HG02870 (cell line): ENCODE measurements around the gene PKP1.

Source experiments
- ATAC-seq: cut with Tn5 transposase; IDR thresholded peaks from one replicate; pipeline ENCODE4 v1.9.1; 2021; ENCODE audit warnings: mild to moderate bottlenecking, moderate library complexity; ENCODE audit not compliant: unreplicated experiment

The PKP1 gene

GRCh38 chr1:201277441-201277840 lies 5.9 kb upstream of the PKP1 start:
- no peak for ATAC-seq

- ATAC-seq: no peak
Observed at GRCh38 chr1:201279313-201279712, 4.0 kb upstream of the PKP1 start.

GRCh38 chr1:201280884-201281283 lies 2.4 kb upstream of the PKP1 start:
- ATAC-seq: no peak

- no peak for ATAC-seq
Observed at GRCh38 chr1:201281573-201281972, 1.7 kb upstream of the PKP1 start.

- ATAC-seq: no peak
Observed at GRCh38 chr1:201282216-201282615, 1.1 kb upstream of the PKP1 start.

GRCh38 chr1:201283836-201284553 lies 689 bp downstream of the PKP1 start:
- no peak for ATAC-seq

GRCh38 chr1:201284636-201285035 lies 1.3 kb downstream of the PKP1 start:
- ATAC-seq: no peak

GRCh38 chr1:201285846-201286245 lies 2.5 kb downstream of the PKP1 start:
- no peak for ATAC-seq

GRCh38 chr1:201286445-201286844 lies 3.1 kb downstream of the PKP1 start:
- ATAC-seq: no peak

GRCh38 chr1:201288007-201288406 lies 4.7 kb downstream of the PKP1 start:
- ATAC-seq: no peak

GRCh38 chr1:201288765-201289164 lies 5.5 kb downstream of the PKP1 start:
- no peak for ATAC-seq

- ATAC-seq: no peak
Observed at GRCh38 chr1:201290551-201290950, 7.2 kb downstream of the PKP1 start.

GRCh38 chr1:201291916-201292315 lies 8.6 kb downstream of the PKP1 start:
- ATAC-seq: no peak

- no peak for ATAC-seq
Observed at GRCh38 chr1:201294876-201295275, 11.6 kb downstream of the PKP1 start.

GRCh38 chr1:201295346-201295745 lies 12.0 kb downstream of the PKP1 start:
- no peak for ATAC-seq

- no peak for ATAC-seq
Observed at GRCh38 chr1:201295861-201296260, 12.6 kb downstream of the PKP1 start.

GRCh38 chr1:201296352-201296751 lies 13.0 kb downstream of the PKP1 start:
- ATAC-seq: no peak

- ATAC-seq: no peak
Observed at GRCh38 chr1:201298396-201299381, 15.4 kb downstream of the PKP1 start.

GRCh38 chr1:201299968-201300367 lies 16.7 kb downstream of the PKP1 start:
- ATAC-seq: no peak

- ATAC-seq: no peak
Observed at GRCh38 chr1:201300641-201301040, 17.3 kb downstream of the PKP1 start.

- ATAC-seq: no peak
Observed at GRCh38 chr1:201302163-201303152, 19.2 kb downstream of the PKP1 start.
